ENCODE measurements around the gene SLC22A17. TPM values are rescaled to one million over a fixed set of nuclear protein-coding genes. Genes with fewer than 3 reads are reported as not detected.

The SLC22A17 gene
- total and polyA plus RNA-seq, 2 of the 4 experiments (the other 2 are of a cell fraction) = 6.6 to 36.0 TPM

DNA sequence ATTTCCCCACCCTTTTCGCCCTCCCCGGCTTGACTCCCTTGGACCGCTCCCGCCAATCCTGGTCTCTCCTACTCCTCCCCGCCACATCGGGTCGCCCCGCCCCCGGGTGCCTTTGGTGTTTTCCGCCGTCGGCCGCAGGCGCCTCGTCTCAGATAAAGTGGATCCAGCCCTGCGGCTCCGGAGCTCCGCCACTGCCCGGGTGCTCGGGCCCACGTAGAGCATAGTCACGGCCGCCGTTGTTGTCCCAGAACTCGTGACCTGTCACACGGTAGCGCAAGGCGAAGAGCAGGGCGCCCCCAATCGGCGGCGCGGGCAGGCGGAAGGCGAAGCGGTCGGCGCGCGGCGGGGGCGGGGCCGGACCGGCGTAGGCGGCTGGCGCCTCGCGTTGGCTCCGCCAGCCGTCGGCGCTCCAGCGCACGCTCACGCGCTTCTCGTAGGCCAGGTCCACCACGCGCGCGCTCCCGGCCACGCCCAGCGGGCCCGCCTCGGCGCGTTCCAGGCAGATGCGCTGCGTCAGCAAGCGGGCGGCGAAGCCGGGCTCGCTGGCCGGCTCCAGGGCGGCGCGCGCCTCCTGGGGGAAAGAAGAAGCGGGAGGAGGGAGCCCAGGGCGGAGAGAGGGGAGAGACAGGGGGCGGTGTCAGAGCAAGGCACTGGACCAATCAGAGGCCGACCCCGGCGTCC is 51.3 kb downstream of the SLC22A17 start (continued):
- TF ChIP-seq, protein P1, sequence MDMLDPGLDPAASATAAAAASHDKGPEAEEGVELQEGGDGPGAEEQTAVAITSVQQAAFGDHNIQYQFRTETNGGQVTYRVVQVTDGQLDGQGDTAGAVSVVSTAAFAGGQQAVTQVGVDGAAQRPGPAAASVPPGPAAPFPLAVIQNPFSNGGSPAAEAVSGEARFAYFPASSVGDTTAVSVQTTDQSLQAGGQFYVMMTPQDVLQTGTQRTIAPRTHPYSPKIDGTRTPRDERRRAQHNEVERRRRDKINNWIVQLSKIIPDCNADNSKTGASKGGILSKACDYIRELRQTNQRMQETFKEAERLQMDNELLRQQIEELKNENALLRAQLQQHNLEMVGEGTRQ (IDR thresholded peaks at IDR 0.05; ENCODE audit: low read depth, low read length) = peak; percentile 82
- TF ChIP-seq BHLHE40 (IDR thresholded peaks at IDR 0.05; ENCODE audit: low read depth, low read length) = peak; percentile 86

DNA sequence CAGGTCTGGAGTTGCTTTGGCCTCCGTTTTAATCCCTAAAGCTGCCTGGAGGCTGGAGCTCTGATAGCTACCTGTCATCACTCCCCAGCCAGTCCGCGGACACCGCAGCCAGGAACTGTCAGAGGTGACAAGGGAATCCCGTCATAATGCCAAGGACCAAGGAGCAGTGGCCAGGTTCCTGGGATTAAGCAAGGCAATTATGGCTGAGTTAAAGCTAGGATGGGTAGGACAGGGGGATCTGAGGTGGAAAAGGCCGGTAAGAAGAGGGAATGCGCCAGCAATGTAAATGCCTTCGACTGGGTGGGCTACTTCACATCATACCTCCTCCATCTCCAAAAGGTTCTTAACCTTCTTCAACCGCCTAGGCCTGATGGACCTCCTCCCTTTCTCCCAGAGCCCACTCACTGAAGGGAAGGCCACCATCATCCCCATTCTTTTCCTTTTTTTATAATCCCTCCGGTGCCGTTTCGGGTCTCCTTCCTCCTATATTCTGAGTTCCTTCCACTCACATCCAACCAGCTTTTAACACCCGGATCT is 51.9 kb downstream of the SLC22A17 start:
- peak overlapping the region; percentile 39; the same call in 1 of the 3 replicates for H2BK15ac ChIP-seq (ENCODE audit: low read depth, low read length)
- H3K56ac ChIP-seq (ENCODE audit: extremely low read depth, insufficient read depth, low read length) = peak overlapping the region; percentile 96
- H3K27me3 ChIP-seq (ENCODE audit: control insufficient read depth, insufficient read depth, low read length) = no peaks in the 10 kb centered on the region
- H2AK9ac ChIP-seq (replicated peaks; ENCODE audit: low read depth, low read length, poor library complexity) = peak overlapping the region; percentile 94
- ChIA-PET POLR2A (ENCODE audit: unreplicated experiment) (interaction anchor here (0.6 kb wide), 1 partner anchor 206 kb away, joined by 4 read pairs; the partner anchor contains the start of gene ACIN1), CTCF (interaction anchor here (0.6 to 3.6 kb wide), 7 partner anchors 8 to 180 kb away, joined by 3 to 10 read pairs (median 4); partner anchors contain the start of gene PABPN1)
- peak overlapping the region; percentile 74 for H3K4me3 ChIP-seq (ENCODE audit: insufficient read depth, low read depth, low read length)
- in situ Hi-C loops (cut with MboI; ENCODE audit: low sequenced_read_pairs) = loop anchor here (10.0 to 25.0 kb wide), 4 partner anchors 186 to 1137 kb away; partner anchors contain the start of genes CBLN3, CEBPE, EMC9 and FITM1
- H3K9me3 ChIP-seq (ENCODE audit: control insufficient read depth, insufficient read depth, low read length) = no peaks in the 10 kb centered on the region
- H3K23ac ChIP-seq (ENCODE audit: low read depth, low read length) = peak overlapping the region; percentile 99
- peaks cover 7 to 19% of the 10 kb centered on the region in 2 experiments; a peak in 3 of 4 replicates for H3K79me1 ChIP-seq (ENCODE audit: low read depth in 1 of 2, low read length in 2 of 2)
- H4K20me1 ChIP-seq (ENCODE audit: insufficient read depth, low read length) = peaks cover 3% of the 10 kb centered on the region; the same call in 1 of the 2 replicates
- BruUV-seq (replicated peaks) = TSS peak; percentile 59
- H3K4ac ChIP-seq (ENCODE audit: low read depth, low read length) = peak overlapping the region; percentile 96
- 0% methylated on average over 2 of the region's 13 CpGs; no CpG with 5 or more reads in 1 of the 2 experiments for WGBS, 2 experiments (ENCODE audit: extremely low coverage in 2 of 2, insufficient read length in 1 of 2)
- H2BK20ac ChIP-seq (ENCODE audit: low read depth, low read length) = no peak overlapping the region
- peak overlapping the region; percentile 75 for H2BK120ac ChIP-seq (ENCODE audit: low read depth, low read length)
- no peaks in the 10 kb centered on the region for H3K36me3 ChIP-seq (ENCODE audit: control insufficient read depth, insufficient read depth, low read length)
- H2AFZ ChIP-seq (replicated peaks; ENCODE audit: low read length, poor library complexity) = peak overlapping the region; percentile 92
- peak overlapping the region; percentile 80 for H2BK5ac ChIP-seq (ENCODE audit: low read depth, low read length, poor library complexity, severe bottlenecking)
- no peaks in the 10 kb centered on the region for H3K9me1 ChIP-seq (ENCODE audit: insufficient read depth, low read length)
- peak overlapping the region; percentile 93 for H2AK5ac ChIP-seq (ENCODE audit: low read depth, low read length)
- peak overlapping the region; percentile 90 for H3K27ac ChIP-seq (ENCODE audit: insufficient read depth, low read length)
- peak overlapping the region; percentile 97 for H3K9ac ChIP-seq (ENCODE audit: low read depth, low read length)
- H3K14ac ChIP-seq (replicated peaks; ENCODE audit: low read depth, low read length) = peak overlapping the region; percentile 99
- DNase-seq (peak; percentile 13), ATAC-seq (ENCODE audit: low read depth) (no peak)
- H4K5ac ChIP-seq (ENCODE audit: low read depth, low read length) = peak overlapping the region; percentile 36
- dilution Hi-C loops (cut with HindIII; ENCODE audit: low sequenced_read_pairs, unreplicated experiment) = no loop called here
- H3K4me1 ChIP-seq (ENCODE audit: control insufficient read depth, insufficient read depth, low read length) = no peaks in the 10 kb centered on the region; the same call in 1 of the 2 replicates
- H4K91ac ChIP-seq (ENCODE audit: insufficient read depth, low read depth, low read length) = peak overlapping the region; percentile 91
- peak overlapping the region; percentile 95 for H3K4me2 ChIP-seq (ENCODE audit: low read depth, low read length)
- peak overlapping the region; percentile 94 to 95 for H4K8ac ChIP-seq (ENCODE audit: low read depth in 2 of 2, low read length in 2 of 2)
- intact Hi-C loops (cut with micrococcal nuclease) = loop anchor here (1.0 to 10.0 kb wide), 3 partner anchors 35 to 746 kb away; no protein-coding TSS in a partner anchor
- peak overlapping the region; percentile 91 for H3K18ac ChIP-seq (ENCODE audit: low read depth, low read length)
- peak; percentile 74 for TF ChIP-seq POLR2A (IDR thresholded peaks at IDR 0.05; ENCODE audit: low read depth, low read length)
- TF ChIP-seq CHD1 (IDR thresholded peaks at IDR 0.05; ENCODE audit: low read depth, low read length) = no peak
